Panc1 (cell line): ENCODE data around the gene GPC3. TPM values are rescaled to one million over a fixed set of nuclear protein-coding genes. Genes with fewer than 3 reads are reported as not detected.

Experiments
- ATAC-seq: fragments of 200-7000 bp; cut with Tn5 transposase; 2 replicates; pipeline ENCODE4 v1.9.1; 2020; ENCODE audit warnings: mild to moderate bottlenecking, moderate library complexity
- BruUV-seq: library from RNA; stranded (reverse); fragments of 400-500 nt; replicated peaks from 2 replicates; lab custom pipeline; 2021; lab: Mats Ljungman, UMichigan
- CTCF ChIA-PET: fragments of 300-600 bp; sonication (Branson Sonifier 250); formaldehyde crosslinking; loops from one replicate; lab custom pipeline; 2022; ENCODE audit warnings: antibody characterized with exemption; lab: Charles Lee
- POLR2A ChIA-PET: fragments of 300-600 bp; sonication (Branson Sonifier 250); formaldehyde crosslinking; loops from one replicate; lab custom pipeline; 2022; ENCODE audit warnings: antibody characterized with exemption; lab: Charles Lee
- DNase-seq: peaks from one replicate; pipeline ENCODE4 v3.0.0-alpha.2; 2010; ENCODE audit warnings: low read depth, low spot score
- H3K27ac ChIP-seq: 2 replicates; pipeline ENCODE4 v1.5.1; 2011; ENCODE audit warnings: mild to moderate bottlenecking, low read length, inconsistent platforms
- H3K27me3 ChIP-seq: fragments of 200-500 bp; sonication (Bioruptor generic); 2 replicates; pipeline ENCODE4 v1.6.0; 2014; ENCODE audit warnings: low read length, inconsistent platforms; ENCODE audit not compliant: control insufficient read depth, insufficient read depth
- H3K36me3 ChIP-seq: fragments of 200-500 bp; sonication (Bioruptor generic); 2 replicates; pipeline ENCODE4 v1.5.1; 2014; ENCODE audit warnings: inconsistent platforms, mild to moderate bottlenecking, low read length, moderate library complexity; ENCODE audit not compliant: control insufficient read depth, insufficient read depth
- H3K4me1 ChIP-seq: 2 replicates; pipeline ENCODE4 v1.5.1; 2011; ENCODE audit warnings: inconsistent platforms, mild to moderate bottlenecking, low read length, moderate library complexity; ENCODE audit not compliant: control insufficient read depth, insufficient read depth
- H3K4me3 ChIP-seq, 2 experiments: 2 replicates each; pipeline ENCODE4 v1.5.1; 2011 to 2012; ENCODE audit warnings: low read depth in 2 of 2, low read length in 2 of 2, mild to moderate bottlenecking in 2 of 2, inconsistent platforms in 1 of 2, moderate library complexity in 1 of 2
- H3K9me3 ChIP-seq: fragments of 200-500 bp; sonication (Bioruptor generic); 2 replicates; pipeline ENCODE4 v1.5.1; 2014; ENCODE audit warnings: low read depth, mild to moderate bottlenecking, inconsistent platforms, low read length, moderate library complexity; ENCODE audit not compliant: control insufficient read depth, insufficient read depth
- CTCF ChIP-seq: fragments of 450-650 bp; IDR thresholded peaks from 2 replicates; pipeline ENCODE4 v1.5.1; 2017; ENCODE audit warnings: mild to moderate bottlenecking
- POLR2AphosphoS5 ChIP-seq: IDR thresholded peaks from 2 replicates; pipeline ENCODE4 v1.6.1; 2012; ENCODE audit warnings: mild to moderate bottlenecking, low read depth, low read length, moderate library complexity
- REST ChIP-seq, 2 experiments: IDR thresholded peaks; 2 replicates each; pipeline ENCODE4 v1.6.1; 2011 to 2012; ENCODE audit warnings: low read depth in 2 of 2, control low read depth in 1 of 2, low read length in 1 of 2, mild to moderate bottlenecking in 1 of 2, moderate library complexity in 1 of 2; ENCODE audit not compliant: insufficient read depth in 1 of 2
- SIN3A ChIP-seq: IDR thresholded peaks from 2 replicates; pipeline ENCODE4 v1.6.1; 2012; ENCODE audit warnings: low read depth, mild to moderate bottlenecking, low read length, moderate library complexity, borderline replicate concordance; ENCODE audit not compliant: insufficient read depth
- TCF7L2 ChIP-seq: IDR thresholded peaks from 2 replicates; pipeline ENCODE4 v1.6.1; 2011; ENCODE audit warnings: mild to moderate bottlenecking, low read depth, low read length, inconsistent platforms
- in situ Hi-C: cut with HindIII; loops from 2 replicates; pipeline ENCODE4 v1.10.0; 2016; ENCODE audit warnings: low sequenced_read_pairs, low pct_unique_long_range_greater_than_20kb
- intact Hi-C: fragments of 100-400 bp; cut with micrococcal nuclease; formaldehyde crosslinking; loops from one replicate; pipeline ENCODE4 v1.10.0; 2022; ENCODE audit not compliant: unreplicated experiment
- total RNA-seq: library from RNA; stranded (reverse); gene quantifications from one replicate; pipeline ENCODE4 v1.2.1, GENCODE V29; 2021; ENCODE audit not compliant: unreplicated experiment

Gene GPC3
- total RNA-seq, 1 experiment from 2014 or later: 0.95 TPM

- Histone ChIP-seq H3K27ac (no peak overlapping the region), H3K27me3 (no peaks in the 10 kb centered on the region), H3K4me3 (no peak overlapping the region), H3K4me1 (no peaks in the 10 kb centered on the region), H3K36me3 (no peaks in the 10 kb centered on the region), H3K9me3 (no peaks in the 10 kb centered on the region)
- in situ Hi-C loops (no loop called here), intact Hi-C loops (no loop called here)
- TF ChIP-seq POLR2AphosphoS5 (no peak), REST (IDR thresholded peaks at IDR 0.05; ENCODE audit: insufficient read depth in 1 of 2, low read depth in 2 of 2, low read length in 1 of 2) (no peak), CTCF (no peak), SIN3A (no peak), TCF7L2 (no peak)
- ChIA-PET POLR2A (no interaction called here), CTCF (no interaction called here)
- BruUV-seq: no TSS peak
- ATAC-seq (no peak), DNase-seq (no peak)
Measured at GRCh38 chrX:133812402-133812801, 173.0 kb downstream of the GPC3 start.

GRCh38 chrX:133810925-133811324 lies 174.5 kb downstream of the GPC3 start:
- intact Hi-C loops (no loop called here), in situ Hi-C loops (no loop called here)

More at GRCh38 chrX:133810925-133811324, 174.5 kb downstream of the GPC3 start:
- no peaks in the 10 kb centered on the region for H3K36me3 ChIP-seq
- no peak for ATAC-seq
- no peak overlapping the region for H3K4me3 ChIP-seq
- H3K27ac ChIP-seq: no peak overlapping the region
- TF ChIP-seq SIN3A (no peak), TCF7L2 (no peak), CTCF (no peak), POLR2AphosphoS5 (no peak), REST (IDR thresholded peaks at IDR 0.05; ENCODE audit: insufficient read depth in 1 of 2, low read depth in 2 of 2, low read length in 1 of 2) (no peak)
- H3K4me1 ChIP-seq: no peaks in the 10 kb centered on the region
- no peaks in the 10 kb centered on the region for H3K9me3 ChIP-seq
- no TSS peak for BruUV-seq
- no peaks in the 10 kb centered on the region for H3K27me3 ChIP-seq
- ChIA-PET POLR2A (no interaction called here), CTCF (no interaction called here)
- DNase-seq: no peak
